NOMO-1 treated with DMSO at 0.1 percent for 48 hours (cell line): Measurements from ENCODE around the gene SMARCA2.

Source experiments
- DNase-seq: peaks from one replicate; lab custom pipeline; 2025; ENCODE audit not compliant: unreplicated experiment; lab: John Stamatoyannopoulos, UW

Gene SMARCA2

GRCh38 chr9:2014696-2015580 is at the start of gene SMARCA2:
Gene SMARCA2, plus strand, starts transcription at chr9:2015347. Its CDS starts 13,676 bp downstream, at chr9:2029023.
- peak; percentile 88 for DNase-seq

GRCh38 chr9:1966725-1967366 is 48.3 kb upstream of the SMARCA2 start:
- DNase-seq, result no peak

GRCh38 chr9:1969160-1969559 is 46.0 kb upstream of the SMARCA2 start:
- no peak for DNase-seq

- no peak for DNase-seq
These were observed 45.2 kb upstream of the SMARCA2 start for GRCh38 chr9:1969898-1970297.

GRCh38 chr9:1972672-1973071 is 42.5 kb upstream of the SMARCA2 start:
- no peak for DNase-seq

DNA sequence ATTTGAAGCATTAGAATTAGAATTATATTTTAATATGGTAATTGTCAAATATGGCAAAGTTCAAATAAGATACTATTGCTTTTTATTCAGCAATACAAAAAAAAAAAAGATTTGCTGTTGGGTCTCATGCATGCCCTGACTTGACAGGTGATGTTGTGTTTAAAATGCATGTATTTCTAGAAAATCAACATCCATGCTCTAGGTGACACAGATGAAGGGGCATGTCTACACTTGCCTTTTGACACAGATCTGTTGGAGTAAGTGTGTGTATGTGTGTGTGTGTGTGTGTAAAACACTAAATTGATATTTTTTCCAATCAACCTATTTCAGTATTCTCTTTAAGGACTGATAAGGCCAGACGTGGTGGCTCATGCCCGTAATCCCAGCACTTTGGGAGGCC is 38.1 kb upstream of the SMARCA2 start:
- DNase-seq, result no peak

DNA sequence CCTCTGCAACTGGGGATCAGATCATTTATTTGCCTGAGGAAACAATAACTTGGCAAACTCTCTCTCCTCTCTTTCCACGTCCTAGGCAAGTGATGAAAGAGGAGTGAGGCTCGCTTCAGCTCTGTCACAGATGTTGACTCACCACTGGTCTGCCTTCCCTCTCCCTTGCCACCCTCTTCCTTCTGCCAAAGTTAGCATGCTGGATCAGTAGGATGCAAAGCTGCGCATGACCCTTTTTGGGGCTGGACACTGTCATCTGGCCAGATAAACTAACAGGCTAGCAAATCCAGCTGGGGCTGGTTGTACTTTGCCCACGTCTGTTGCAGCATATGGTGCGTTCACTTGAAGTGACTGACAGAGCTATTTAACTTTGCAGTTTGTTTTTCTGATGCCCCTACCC is 36.2 kb upstream of the SMARCA2 start:
- no peak for DNase-seq

DNA sequence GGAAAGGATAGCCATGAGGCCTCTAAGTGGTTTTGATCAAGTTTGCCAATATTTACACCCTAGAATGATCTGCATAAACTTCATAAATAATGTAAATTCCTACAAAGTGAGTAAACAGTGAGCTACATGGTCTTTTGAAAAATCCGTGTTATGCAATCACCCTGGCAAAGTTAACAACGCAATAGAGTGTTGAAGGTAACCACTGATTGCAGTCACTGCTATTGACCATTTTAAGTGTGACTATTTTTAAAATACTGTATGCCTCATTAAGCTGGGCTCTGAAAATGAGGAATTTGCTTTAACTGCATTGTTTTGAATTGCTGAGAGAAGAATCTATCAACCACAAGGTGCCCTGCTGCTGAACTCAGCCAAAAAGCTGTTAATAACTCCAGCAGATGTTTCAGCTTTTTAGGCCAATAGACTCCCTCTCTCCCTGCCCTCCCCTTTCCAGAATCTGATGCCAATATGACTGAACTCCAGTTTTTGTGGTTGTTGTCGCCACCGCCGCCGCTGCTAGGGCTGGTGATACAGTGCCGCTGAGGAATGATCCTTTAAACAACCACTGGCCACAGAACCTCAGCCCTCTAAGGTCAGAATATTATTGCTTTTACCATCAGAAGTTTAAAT is 35.3 kb upstream of the SMARCA2 start:
- DNase-seq, result peak; percentile 77

DNA sequence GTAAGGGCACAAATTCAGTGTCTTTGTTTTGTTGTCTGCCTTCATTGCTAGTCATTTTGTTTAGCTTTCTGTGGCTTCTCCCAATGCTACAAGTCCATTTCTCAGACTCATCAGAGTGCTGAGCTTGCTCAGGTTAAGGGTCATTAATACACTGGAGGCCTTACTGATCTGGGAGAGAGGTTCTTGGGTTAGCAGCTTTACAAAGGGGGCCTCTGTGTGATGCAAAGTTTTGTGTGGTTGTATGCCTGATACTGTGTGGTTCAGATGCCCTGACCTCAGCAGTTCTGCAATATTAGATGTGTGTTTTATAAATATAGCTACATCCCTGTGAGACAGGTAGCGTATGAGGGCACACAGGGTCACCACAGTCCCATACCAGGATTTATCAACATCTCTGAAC is 34.8 kb upstream of the SMARCA2 start:
- no peak for DNase-seq

DNA sequence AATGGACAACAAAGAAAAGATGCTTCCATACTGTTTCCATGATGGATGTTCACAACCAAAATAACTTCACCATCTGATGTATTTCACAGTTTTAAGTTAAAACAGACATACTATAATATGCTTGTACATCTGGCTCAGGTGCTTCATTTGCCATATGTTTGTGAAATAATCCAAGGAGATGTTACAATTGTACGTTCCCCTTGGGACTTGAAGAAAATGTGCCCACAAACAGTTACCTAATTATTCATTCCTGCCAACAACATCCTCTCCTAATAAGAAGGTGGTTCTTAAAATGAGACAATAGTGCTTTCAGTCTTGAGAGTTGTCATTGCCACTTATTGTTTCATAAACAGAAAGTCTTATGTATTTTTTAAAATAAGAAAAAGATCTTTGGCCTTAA is 33.1 kb upstream of the SMARCA2 start:
- no peak for DNase-seq

GRCh38 chr9:1986341-1986740 is 28.8 kb upstream of the SMARCA2 start:
- no peak for DNase-seq

- no peak for DNase-seq
These were observed 25.6 kb upstream of the SMARCA2 start for GRCh38 chr9:1989500-1989899.

DNA sequence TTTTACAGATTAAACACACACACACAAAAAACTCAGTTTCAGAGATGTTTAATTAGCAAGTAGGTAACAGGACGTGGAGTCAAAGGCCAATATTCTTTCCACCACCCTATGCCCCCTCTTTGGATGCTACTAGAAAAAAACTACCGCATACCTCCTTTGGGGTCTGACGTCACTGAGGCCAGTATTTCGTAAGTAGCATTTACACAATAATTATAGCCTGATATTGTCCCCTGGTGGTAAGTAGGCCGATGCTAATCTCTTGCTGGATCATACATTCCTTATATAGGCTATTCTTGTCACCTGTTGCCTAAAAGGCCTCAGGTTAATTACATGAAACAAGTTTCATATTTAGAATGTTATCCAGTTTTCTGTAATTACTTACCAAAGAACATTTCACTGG is 21.0 kb upstream of the SMARCA2 start:
- DNase-seq, result peak; percentile 19

DNA sequence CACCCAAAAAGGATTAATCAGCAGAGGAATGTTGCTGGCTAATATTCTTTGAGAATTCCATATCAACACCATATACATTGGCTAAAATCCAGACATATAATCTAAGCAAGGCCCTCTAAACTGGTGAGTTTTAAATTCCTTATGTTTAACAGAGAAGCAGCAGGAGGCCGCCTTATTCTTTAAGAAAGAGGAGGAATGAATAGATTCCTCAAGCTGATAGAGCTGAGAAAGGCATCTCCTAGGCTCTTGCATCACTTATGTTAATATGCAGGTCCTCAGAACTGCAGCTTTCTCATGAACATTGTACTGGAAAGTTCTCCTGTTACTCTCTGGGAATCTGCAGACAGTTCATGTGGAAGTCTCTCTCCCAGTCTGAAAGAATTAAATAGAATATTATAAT is 20.1 kb upstream of the SMARCA2 start:
- no peak for DNase-seq

- no peak for DNase-seq
These were observed 19.0 kb upstream of the SMARCA2 start for GRCh38 chr9:1996156-1996555.

- DNase-seq, result no peak
These were observed 17.5 kb upstream of the SMARCA2 start for GRCh38 chr9:1997646-1998045.

- DNase-seq, result no peak
These were observed 17.0 kb upstream of the SMARCA2 start for GRCh38 chr9:1998111-1998510.

- DNase-seq, result no peak
These were observed 14.8 kb upstream of the SMARCA2 start for GRCh38 chr9:2000314-2000713.

DNA sequence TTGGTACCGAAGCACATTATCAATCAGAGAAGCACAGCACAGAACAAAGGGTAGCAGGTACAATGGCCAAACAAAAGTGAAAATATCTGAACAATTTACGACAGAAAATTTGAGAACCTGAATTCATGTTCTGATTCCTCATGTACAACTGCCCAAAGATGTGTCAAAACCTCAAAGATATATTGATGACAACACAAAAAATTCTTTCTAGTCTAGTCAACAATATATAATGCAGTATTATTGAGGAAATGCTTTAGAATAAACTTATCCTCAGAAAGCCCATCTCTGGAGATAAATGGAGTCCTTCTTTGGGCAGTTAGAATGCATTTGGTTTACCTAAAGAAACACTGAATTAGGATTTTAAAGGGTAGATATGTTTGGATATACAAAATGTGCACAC is 6.8 kb upstream of the SMARCA2 start:
- DNase-seq, result no peak

- no peak for DNase-seq
These were observed 2.8 kb upstream of the SMARCA2 start for GRCh38 chr9:2012347-2012746.

- peak; percentile 50 for DNase-seq
These were observed 1.2 kb upstream of the SMARCA2 start for GRCh38 chr9:2013743-2014475.
